NCI-H82 treated with DMSO at 0.1 percent for 48 hours (cell line): Measurements from ENCODE around the gene CCDC127.

Experiments
- DNase-seq: peaks from one replicate; lab custom pipeline; 2025; ENCODE audit not compliant: unreplicated experiment; lab: John Stamatoyannopoulos, UW

The CCDC127 gene

GRCh38 chr5:160921-161802 is 56.8 kb downstream of the CCDC127 start:
- DNase-seq, result no peak

- no peak for DNase-seq
Observed at GRCh38 chr5:160173-160510, 57.8 kb downstream of the CCDC127 start.

- DNase-seq, result no peak
Observed at GRCh38 chr5:159448-160172, 58.3 kb downstream of the CCDC127 start.

- DNase-seq, result no peak
Observed at GRCh38 chr5:158807-159447, 59.0 kb downstream of the CCDC127 start.

DNA sequence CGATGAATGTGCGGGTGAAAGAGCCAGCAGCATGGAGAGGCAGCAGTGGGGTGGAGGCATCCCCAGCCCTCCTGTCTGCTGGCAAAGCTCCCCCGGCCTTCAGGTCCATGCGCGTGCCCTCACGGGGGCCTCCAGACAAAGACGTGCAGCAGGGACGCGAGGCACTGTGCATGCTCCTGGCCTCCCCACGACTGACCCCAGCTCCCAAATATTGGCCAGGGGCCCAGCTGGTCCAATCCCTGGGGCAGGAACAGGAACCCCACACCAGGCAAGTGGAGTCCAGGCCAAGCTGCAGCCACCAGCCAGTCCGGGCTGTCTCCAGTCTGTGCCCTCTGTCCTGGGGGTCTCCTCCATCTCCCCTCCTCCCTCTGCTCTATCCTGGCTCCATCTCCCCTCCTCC is 60.2 kb downstream of the CCDC127 start:
- DNase-seq, result no peak

- no peak for DNase-seq
Observed at GRCh38 chr5:157126-157715, 60.7 kb downstream of the CCDC127 start.

DNA sequence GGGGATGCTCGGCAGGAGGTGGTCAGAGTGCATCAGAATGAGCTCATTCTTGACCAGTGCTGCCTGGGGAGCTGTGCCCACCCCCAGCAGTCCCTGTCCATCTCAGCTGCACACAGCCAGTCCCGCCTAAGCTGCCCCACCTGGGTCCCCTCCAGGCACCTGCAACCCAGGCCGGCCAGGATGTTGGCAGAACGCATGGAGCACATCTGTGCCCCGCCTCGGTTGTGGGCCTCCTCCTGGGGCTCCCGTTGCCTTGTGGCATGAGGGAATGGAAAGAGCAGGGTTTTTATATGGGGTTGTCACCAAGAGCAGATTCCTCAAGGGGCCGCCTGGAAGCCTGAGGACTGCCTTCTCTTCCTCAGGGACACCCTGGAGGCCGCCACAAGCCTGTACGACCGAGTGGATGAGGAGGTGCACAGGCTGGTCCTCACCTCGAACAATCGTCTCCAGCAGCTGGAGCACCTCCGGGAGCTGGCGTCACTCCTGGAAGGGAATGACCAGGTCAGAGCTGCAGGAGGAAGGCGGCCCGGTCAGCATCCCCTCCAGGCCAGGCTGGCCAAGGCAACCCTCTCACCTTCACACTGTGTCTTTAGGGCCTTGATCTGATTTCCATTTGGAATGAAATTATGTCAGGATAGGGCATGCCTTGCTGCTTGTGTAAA is 61.4 kb downstream of the CCDC127 start:
- DNase-seq, result no peak

GRCh38 chr5:155651-156410 is 62.1 kb downstream of the CCDC127 start:
- DNase-seq, result no peak

- no peak for DNase-seq
Observed at GRCh38 chr5:154826-155225, 63.1 kb downstream of the CCDC127 start.

- no peak for DNase-seq
Observed at GRCh38 chr5:154236-154635, 63.7 kb downstream of the CCDC127 start.

DNA sequence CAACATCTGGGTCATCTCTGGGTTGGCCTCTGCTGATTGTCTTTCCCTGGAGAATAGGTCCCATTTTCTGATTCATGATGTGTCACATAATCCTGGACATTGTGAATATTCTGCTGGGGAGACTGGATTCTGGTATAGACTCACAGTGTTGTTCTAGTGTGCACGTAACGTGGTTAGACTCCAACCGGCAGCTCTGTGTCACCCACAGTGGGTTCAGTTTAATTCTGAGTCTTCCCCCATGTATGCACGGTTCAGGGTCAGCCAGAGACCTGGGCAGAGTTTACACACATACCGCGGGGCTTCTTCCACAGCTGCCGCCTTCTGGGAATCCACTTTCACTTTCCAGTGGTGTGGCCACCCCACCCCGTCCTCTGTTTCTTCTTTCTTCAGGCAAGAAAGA is 64.7 kb downstream of the CCDC127 start:
- no peak for DNase-seq

DNA sequence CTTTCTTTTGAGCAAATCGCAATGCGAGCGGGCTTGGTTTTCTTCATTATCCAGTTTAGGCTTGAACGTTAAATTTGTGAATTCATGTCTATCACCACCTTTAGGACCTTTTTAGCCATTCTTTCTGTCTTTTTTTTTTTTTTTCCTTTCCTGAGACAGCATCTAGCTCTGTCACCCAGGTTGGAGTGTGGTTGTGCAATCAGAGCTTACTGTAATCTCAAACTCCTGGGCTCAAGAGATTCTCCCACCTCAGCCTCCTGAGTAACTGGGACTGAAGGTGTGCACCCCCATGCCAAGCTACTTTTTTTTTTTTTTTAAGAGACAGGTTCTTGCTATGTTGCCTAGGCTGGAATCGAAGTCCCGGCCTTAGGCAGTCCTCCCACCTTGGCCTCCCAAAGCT is 65.9 kb downstream of the CCDC127 start:
- no peak for DNase-seq

GRCh38 chr5:150746-151145 is 67.2 kb downstream of the CCDC127 start:
- DNase-seq, result no peak

- no peak for DNase-seq
Observed at GRCh38 chr5:149745-150485, 68.0 kb downstream of the CCDC127 start.

DNA sequence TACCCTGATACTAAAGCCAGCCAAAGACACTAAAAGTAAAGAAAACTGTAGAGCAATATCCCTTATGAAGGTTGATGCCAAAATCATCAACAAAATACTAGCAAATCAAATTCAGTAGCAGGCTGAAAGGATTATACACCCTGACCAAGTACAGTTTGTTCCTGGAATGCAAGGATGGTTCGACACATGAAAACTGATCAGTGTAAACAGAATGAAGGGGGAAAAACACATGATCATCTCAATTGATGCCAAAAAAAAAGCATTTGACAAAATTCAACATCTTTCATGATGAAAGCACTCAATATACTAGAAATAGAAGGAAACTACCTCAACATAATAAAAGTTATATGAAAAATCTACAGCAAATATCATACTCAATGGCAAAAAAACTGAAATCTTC is 70.2 kb downstream of the CCDC127 start:
- DNase-seq, result no peak
